Measurements from ENCODE around the gene ARHGEF3.
"Not testable (repeated sequence)": the region's sequence is repeated elsewhere in the genome, so short reads cannot be mapped to it uniquely, and the experiment has no call there.

Gene ARHGEF3

DNA sequence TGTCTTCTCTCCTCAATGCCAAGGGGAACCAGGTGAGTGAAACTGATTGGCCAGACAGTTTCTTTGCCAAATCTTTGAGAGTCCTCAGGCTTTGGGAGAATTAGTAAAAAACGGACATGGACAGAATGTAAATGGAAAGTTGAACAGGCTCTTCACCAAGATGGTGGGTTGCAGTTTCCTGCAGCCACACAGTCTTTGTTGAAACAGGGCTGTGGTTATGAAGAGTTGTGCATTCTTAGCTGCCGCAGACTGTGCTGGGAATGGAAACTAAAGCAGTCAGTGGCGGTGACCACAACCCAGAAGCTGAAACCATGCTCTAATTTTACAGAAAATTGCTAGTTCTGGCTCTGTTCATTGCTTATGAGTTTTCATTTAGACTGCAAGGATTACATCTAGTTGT, 76.6 kb downstream of the ARHGEF3 start:
- no peak for DNase-seq (ENCODE audit: low read depth)

DNA sequence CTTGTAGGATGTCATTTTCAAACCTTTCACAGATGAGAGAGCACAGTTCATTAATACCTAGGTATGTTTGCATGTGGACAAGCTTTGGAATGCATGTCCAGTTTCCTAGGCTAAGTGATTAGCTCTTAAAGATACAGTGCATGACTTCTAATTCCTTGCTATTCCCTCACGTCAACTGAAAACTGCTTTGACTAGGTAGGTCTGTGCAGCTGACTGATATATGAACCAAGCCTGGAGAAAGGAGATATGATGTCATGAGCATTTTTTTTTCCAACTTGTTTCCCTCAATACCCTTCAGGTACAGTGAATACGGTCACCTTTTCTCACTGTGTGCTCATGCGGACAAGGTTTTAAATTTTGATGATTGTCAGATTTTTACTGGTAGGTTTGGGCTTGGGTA, 77.1 kb downstream of the ARHGEF3 start:
- DNase-seq (ENCODE audit: low read depth) = no peak

DNA sequence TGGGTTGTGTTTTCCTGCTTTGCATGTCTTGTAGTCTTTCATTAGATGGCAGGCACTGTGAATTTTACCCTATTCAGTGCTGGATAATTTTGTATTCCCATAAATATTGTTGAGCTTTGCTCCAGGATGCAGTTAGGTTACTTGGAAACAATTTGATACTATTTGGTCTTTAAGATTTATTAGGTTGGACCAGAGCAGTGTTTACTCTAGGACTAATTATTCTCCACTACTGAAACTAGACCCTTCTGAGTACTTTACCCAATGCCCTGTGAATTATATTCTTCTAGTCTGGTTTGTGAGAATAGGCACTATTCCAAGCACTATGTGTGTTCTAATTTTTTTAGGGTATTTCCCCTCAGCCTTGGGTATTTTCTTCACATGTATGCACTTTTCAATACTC, 80.9 kb downstream of the ARHGEF3 start:
- DNase-seq (ENCODE audit: low read depth) = no peak

GRCh38 chr3:56718809-56719208, 82.9 kb downstream of the ARHGEF3 start:
- DNase-seq (ENCODE audit: low read depth) = not testable (repeated sequence)

- no peak for DNase-seq (ENCODE audit: low read depth)
These were observed 90.4 kb downstream of the ARHGEF3 start for GRCh38 chr3:56711344-56711743.

GRCh38 chr3:56707412-56707811, 94.3 kb downstream of the ARHGEF3 start:
- DNase-seq (ENCODE audit: low read depth) = not testable (repeated sequence)

- DNase-seq (ENCODE audit: low read depth) = no peak
These were observed 95.1 kb downstream of the ARHGEF3 start for GRCh38 chr3:56706629-56707028.

DNA sequence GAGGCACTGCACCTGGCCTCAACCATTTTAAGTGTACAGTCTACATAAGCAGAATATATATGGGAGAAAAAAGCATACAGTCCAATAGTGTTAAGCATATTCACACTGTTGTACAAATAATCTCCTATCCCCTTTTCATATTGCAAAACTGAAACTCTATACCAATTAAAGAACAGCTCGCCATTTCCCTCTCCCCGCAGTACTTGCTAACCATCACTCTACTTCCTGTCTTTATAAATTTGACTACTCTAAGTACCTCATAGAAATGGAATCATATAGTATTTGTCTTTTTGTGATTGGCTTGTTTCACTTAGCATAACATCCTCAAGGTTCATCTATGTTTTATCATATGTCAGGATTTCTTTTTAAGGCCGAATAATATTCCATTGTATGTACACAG, 97.0 kb downstream of the ARHGEF3 start:
- DNase-seq (ENCODE audit: low read depth) = no peak

GRCh38 chr3:56702490-56703315, 99.0 kb downstream of the ARHGEF3 start:
- DNase-seq (ENCODE audit: low read depth) = peak; percentile 46

GRCh38 chr3:56700151-56700550, 101.6 kb downstream of the ARHGEF3 start:
- DNase-seq (ENCODE audit: low read depth) = no peak

- DNase-seq (ENCODE audit: low read depth) = no peak
These were observed 106.7 kb downstream of the ARHGEF3 start for GRCh38 chr3:56694867-56695683.

DNA sequence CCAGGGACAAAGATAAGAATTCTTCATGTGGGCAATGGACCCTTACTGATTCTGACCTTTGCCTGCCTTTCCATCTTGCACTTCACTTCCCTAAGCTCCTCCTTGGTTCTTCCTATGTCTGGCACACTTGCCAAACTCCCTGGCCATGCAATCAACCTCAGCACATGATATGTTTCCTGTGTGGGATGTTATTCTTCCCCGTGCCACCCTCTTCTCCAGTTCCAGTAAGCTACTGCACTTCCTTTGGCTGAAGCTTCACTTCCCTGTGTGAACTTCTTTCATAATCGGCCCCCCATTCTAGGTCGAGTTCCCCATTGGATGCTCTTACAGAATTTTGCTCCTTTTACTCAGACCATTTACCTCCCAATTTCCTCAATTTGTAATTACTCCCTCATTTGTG, 108.0 kb downstream of the ARHGEF3 start:
- DNase-seq (ENCODE audit: low read depth) = no peak

DNA sequence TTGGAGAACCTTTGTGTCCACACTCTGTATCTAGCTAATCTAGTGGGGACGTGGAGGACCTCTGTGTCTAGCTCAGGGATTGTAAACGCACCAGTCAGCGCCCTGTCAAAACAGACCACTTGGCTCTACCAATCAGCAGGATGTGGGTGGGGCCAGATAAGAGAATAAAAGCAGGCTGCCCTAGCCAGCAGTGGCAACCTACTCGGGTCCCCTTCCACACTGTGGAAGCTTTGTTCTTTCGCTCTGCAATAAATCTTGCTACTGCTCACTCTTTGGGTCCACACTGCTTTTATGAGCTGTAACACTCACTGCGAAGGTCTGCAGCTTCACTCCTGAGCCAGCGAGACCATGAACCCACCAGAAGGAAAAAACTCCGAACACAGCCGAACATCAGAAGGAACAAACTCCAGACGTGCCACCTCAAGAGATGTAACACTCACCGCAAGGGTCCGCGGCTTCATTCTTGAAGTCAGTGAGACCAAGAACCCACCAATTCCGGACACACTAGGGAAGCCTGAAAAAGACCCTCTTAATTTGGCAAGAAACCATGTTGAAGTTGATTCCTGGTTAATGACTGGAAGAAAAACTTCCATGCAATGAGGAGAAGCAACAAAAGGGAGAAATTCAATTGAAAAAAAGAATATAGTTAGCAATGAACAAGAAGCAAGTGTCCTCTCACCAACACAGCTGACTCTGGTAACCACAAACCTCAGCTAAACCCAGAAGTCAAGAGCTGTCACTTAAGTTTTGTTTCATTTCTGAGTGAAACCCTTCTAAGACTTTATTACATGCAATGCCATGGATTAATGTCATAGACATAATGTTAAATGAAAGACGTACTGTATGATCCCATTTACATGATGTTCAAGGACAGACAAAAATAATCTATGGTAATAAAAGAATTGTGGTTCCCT, 109.0 kb downstream of the ARHGEF3 start:
- DNase-seq (ENCODE audit: low read depth) = not testable (repeated sequence)

DNA sequence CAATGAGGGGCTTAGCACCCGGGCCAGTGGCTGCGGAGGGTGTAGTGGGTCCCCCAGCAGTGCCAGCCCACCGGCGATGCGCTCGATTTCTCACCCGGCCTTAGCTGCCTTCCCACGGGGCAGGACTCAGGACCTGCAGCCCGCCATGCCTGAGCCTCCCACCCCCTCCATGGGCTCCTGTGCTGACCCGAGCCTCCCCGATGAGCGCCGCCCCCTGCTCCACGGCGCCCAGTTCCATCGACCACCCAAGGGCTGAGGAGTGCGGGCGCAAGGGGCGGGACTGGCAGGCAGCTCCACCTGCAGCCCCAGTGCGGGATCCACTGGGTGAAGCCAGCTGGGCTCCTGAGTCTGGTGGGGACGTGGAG, 109.8 kb downstream of the ARHGEF3 start:
- not testable (repeated sequence) for DNase-seq (ENCODE audit: low read depth)

DNA sequence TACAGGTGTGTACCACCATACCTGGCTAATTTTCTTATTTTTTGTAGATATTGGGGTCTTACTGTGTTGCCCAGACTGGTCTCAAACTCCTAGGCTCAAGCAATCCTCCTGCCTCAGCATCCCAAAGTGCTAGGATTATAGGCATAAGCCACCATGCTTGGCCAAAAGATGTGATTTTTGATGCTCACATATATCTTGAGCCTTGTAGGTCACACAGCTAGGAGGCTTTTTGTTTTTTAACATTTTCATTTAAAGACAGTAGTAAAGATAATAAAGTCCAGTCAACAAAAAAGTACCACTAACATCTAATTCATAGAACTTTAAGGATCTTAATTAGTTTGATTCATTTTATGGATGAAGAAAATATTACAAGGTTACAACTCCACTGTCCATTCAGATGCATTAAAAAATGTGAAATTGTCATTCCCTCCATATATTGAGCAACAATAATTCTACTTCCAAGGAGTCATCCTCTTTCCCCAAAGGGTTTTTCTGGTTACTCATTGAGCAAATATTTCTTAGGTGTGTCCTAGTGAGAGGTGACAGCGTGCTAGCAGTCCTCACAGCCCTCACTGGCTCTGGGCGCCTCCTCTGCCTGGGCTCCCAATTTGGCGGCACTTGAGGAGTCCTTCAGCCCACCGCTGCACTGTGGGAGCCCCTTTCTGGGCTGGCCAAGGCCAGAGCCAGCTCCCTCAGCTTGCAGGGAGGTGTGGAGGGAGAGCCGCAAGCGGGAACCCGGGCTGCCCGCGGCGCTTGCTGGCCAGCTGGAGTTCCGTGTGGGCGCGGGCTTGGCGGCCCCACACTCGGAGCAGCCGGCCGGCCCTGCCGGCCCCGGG, 110.4 kb downstream of the ARHGEF3 start:
- no peak for DNase-seq (ENCODE audit: low read depth)

DNA sequence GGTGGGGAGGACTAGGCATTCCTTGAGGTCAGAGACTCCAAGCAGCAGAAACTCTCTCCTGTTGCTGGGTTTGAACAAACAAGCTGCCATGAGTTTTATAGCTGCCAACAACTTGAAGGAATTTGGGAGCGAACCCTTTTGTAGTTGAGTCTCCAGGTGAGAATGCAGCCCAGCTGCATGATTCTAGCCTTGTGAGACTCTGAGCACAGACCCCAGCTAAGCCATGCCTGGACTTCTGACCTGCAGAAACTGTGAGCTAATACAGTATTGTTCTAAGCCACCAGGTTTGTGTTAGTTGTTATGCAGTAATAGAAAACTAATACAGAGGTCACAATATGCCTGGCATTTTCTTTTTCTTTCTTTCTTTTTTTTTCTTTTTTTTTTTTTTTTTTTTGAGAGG, 112.4 kb downstream of the ARHGEF3 start:
- DNase-seq (ENCODE audit: low read depth) = no peak

DNA sequence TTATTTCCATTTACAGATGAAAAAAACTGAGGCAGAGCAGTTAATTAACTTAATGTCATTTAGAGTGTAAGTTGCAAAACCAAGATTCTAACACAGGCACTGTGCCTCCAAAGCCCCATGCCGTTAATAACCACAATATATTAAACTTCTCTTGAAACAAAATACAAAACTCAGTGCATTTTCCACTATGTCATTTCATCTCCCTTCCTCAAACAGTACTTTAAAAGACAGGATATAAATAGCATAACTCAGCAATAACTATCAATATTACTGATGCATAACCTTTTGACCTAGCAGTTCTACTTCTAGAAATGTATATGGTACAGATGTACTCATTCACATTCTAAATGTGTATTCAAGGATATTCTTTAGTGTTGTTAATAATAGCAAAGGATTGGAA, 113.6 kb downstream of the ARHGEF3 start:
- no peak for DNase-seq (ENCODE audit: low read depth)

GRCh38 chr3:56684029-56684428, 117.7 kb downstream of the ARHGEF3 start:
- no peak for DNase-seq (ENCODE audit: low read depth)

DNA sequence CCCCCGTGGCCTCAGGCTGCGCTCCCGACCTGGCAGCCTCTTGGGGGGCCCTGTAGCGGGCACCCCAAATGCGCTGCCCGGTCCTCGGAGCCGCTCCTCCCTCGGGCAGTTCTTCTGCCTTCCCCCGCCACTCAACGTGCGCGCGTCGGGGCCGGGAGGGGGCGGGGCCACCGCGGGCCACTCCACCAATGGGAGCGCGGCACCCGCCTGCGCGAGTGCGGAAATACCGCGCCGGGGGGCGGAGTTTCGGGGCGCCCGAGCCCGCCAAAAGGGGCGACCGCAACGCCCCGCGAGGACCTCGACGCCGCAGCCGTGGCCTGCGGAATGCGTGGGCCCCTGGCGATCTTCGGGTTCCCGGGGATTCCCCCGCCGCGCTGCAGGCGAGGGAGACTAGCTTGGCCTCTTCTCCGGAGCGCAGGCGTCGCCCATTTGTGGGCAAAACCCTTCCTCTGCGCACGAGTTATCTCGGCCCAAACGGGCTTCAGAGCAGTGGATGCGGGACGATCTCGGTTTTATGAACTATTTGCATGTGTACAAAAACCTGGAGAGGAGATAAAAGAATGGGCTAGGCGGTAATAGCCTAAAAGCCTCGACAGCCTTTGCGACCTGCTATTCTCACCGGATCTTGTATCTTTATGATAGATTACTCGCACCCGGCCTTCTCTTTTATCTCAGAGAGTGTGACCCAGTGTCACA, 118.5 kb downstream of the ARHGEF3 start, which contains the start of gene TASOR:
TASOR (minus strand) TSS at position 144 of the 696 bp plus-strand sequence. CDS start 259 bp downstream, outside the sequence.
- DNase-seq (ENCODE audit: low read depth) = peak; percentile 36

GRCh38 chr3:56682462-56683121, 119.2 kb downstream of the ARHGEF3 start:
- DNase-seq (ENCODE audit: low read depth) = peak; percentile 53
